A673 (cell line): ENCODE data around the gene PDGFD.

Source experiments
- CTCF ChIP-seq: fragments of 300-800, 200-600 bp; sonication (generic); conservative IDR thresholded peaks from 2 replicates; pipeline ENCODE4 v1.5.1; 2017; ENCODE audit warnings: low read depth, mild to moderate bottlenecking, antibody characterized with exemption, low read length, moderate library complexity, mixed read lengths
- EZH2 ChIP-seq: fragments of 200-600 bp; sonication (generic); IDR thresholded peaks from 2 replicates; pipeline ENCODE4 v1.6.1; 2017; ENCODE audit warnings: borderline replicate concordance, low read depth, mild to moderate bottlenecking, mixed read lengths, antibody characterized with exemption, low read length; ENCODE audit not compliant: poor library complexity, severe bottlenecking

- no peak for TF ChIP-seq EZH2
- TF ChIP-seq CTCF, result no peak
These were observed 130.8 kb downstream of the PDGFD start for GRCh38 chr11:104033134-104033533.
